Hepatocyte (in vitro differentiated cells): ENCODE results near the gene NAP1L5.

Source experiments
- EZH2 ChIP-seq: fragments of 200-600 bp; sonication (generic); IDR thresholded peaks from 2 replicates; pipeline ENCODE4 v1.6.1; 2016; ENCODE audit warnings: antibody characterized with exemption, mild to moderate bottlenecking, borderline replicate concordance
- TF ChIP-seq, protein P1 (sequence below): fragments of 200-600 bp; sonication (generic); IDR thresholded peaks from 2 replicates; pipeline ENCODE4 v1.5.1; 2016; ENCODE audit warnings: antibody characterized with exemption, mild to moderate bottlenecking; ENCODE audit not compliant: poor library complexity

DNA sequence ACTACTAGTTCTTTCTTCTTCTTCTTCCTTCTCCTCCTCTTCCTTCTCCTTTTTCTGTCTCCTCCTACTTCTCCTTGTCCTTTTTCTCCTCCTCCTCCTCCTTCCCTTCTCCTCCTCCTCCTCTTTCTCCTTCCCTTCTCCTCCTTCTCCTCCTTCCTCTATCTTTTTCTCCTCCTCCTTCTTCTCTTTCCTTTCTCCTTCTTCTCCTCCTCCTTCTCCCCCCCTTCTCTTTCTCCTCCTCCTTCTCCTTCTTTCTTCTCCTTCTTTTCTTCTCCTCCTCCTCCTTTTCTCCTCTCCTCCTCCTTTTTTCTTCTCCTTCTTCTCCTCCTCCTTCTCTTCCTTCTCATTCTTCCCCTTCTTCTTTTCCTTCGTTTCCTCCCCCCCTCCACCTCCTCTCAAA is 21.8 kb upstream of the NAP1L5 start:
- TF ChIP-seq, protein P1, sequence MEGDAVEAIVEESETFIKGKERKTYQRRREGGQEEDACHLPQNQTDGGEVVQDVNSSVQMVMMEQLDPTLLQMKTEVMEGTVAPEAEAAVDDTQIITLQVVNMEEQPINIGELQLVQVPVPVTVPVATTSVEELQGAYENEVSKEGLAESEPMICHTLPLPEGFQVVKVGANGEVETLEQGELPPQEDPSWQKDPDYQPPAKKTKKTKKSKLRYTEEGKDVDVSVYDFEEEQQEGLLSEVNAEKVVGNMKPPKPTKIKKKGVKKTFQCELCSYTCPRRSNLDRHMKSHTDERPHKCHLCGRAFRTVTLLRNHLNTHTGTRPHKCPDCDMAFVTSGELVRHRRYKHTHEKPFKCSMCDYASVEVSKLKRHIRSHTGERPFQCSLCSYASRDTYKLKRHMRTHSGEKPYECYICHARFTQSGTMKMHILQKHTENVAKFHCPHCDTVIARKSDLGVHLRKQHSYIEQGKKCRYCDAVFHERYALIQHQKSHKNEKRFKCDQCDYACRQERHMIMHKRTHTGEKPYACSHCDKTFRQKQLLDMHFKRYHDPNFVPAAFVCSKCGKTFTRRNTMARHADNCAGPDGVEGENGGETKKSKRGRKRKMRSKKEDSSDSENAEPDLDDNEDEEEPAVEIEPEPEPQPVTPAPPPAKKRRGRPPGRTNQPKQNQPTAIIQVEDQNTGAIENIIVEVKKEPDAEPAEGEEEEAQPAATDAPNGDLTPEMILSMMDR: no peak
- TF ChIP-seq EZH2: no peak
